GM21390 (cell line): ENCODE data around the gene IER2.

ENCODE experiments used
- ATAC-seq: cut with Tn5 transposase; IDR thresholded peaks from one replicate; pipeline ENCODE4 v1.9.1; 2021; ENCODE audit not compliant: unreplicated experiment

Gene IER2

GRCh38 chr19:13150187-13150930 lies at the start of gene IER2, which contains the start of gene STX10:
Gene IER2 (plus strand): TSS chr19:13150411. CDS start chr19:13153187, 2,776 bp downstream.
Gene STX10 (minus strand): TSS chr19:13150375. CDS start chr19:13150173, 202 bp downstream.
- peak; percentile 35 for ATAC-seq

- ATAC-seq = no peak
These were observed 49.2 kb upstream of the IER2 start for GRCh38 chr19:13100841-13101589.

GRCh38 chr19:13101590-13102415 lies 48.4 kb upstream of the IER2 start:
- no peak for ATAC-seq

GRCh38 chr19:13102416-13102665 lies 47.9 kb upstream of the IER2 start:
- no peak for ATAC-seq

GRCh38 chr19:13102666-13103580 lies 47.3 kb upstream of the IER2 start, which contains the start of gene LYL1:
Gene LYL1 (minus strand): TSS chr19:13102858. CDS start chr19:13101171, 1,687 bp downstream.
- ATAC-seq = no peak

GRCh38 chr19:13103581-13104359 lies 46.4 kb upstream of the IER2 start:
- no peak for ATAC-seq

GRCh38 chr19:13104360-13104847 lies 45.8 kb upstream of the IER2 start:
- ATAC-seq = no peak

- no peak for ATAC-seq
These were observed 45.1 kb upstream of the IER2 start for GRCh38 chr19:13104848-13105711.

- no peak for ATAC-seq
These were observed 40.7 kb upstream of the IER2 start for GRCh38 chr19:13109361-13110098.

GRCh38 chr19:13110099-13110610 lies 40.1 kb upstream of the IER2 start:
- ATAC-seq = no peak

GRCh38 chr19:13112555-13112954 lies 37.7 kb upstream of the IER2 start:
- no peak for ATAC-seq

- no peak for ATAC-seq
These were observed 34.3 kb upstream of the IER2 start for GRCh38 chr19:13115936-13116281.

GRCh38 chr19:13116282-13117175 lies 33.7 kb upstream of the IER2 start, which contains the start of gene TRMT1:
Gene TRMT1 (minus strand): TSS chr19:13116740. CDS start chr19:13116399, 341 bp downstream.
- no peak for ATAC-seq

- ATAC-seq = no peak
These were observed 32.9 kb upstream of the IER2 start for GRCh38 chr19:13117176-13117771.

- peak; percentile 55 for ATAC-seq
These were observed 32.3 kb upstream of the IER2 start, which contains the start of gene NACC1 for GRCh38 chr19:13117772-13118423. Gene NACC1 (plus strand): TSS chr19:13118264. CDS start chr19:13135208, 16,944 bp downstream.
